CD4-positive, alpha-beta T cell treated with Interferon gamma for 1 hour (primary cell): Measurements from ENCODE around the gene PPP4R1.

ENCODE experiments used
- DNase-seq: peaks from one replicate; pipeline ENCODE4 v3.0.0-alpha.2; 2020

Gene PPP4R1

DNA sequence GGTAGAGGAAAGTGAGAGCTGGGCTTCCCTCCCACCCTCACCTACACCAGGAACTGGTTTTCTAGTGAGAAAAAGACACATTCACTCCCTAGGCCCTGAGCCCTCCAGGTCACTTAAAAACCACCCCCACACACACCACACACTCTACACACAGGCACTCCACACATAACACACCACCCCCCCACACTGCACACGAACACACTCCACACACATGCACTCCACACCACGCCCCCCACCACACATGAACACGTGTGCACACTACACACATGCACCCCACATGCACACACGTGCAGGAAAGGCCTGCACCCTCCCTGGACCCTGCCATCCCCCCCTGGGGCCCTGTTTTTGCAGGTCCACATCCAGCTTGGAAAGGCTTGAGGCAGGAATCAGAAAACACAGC lies 71.4 kb downstream of the PPP4R1 start:
- DNase-seq: no peak

GRCh38 chr18:9539938-9540337 lies 74.4 kb downstream of the PPP4R1 start:
- DNase-seq: no peak

GRCh38 chr18:9539283-9539682 lies 75.1 kb downstream of the PPP4R1 start:
- no peak for DNase-seq

GRCh38 chr18:9537677-9538076 lies 76.7 kb downstream of the PPP4R1 start:
- DNase-seq: no peak

DNA sequence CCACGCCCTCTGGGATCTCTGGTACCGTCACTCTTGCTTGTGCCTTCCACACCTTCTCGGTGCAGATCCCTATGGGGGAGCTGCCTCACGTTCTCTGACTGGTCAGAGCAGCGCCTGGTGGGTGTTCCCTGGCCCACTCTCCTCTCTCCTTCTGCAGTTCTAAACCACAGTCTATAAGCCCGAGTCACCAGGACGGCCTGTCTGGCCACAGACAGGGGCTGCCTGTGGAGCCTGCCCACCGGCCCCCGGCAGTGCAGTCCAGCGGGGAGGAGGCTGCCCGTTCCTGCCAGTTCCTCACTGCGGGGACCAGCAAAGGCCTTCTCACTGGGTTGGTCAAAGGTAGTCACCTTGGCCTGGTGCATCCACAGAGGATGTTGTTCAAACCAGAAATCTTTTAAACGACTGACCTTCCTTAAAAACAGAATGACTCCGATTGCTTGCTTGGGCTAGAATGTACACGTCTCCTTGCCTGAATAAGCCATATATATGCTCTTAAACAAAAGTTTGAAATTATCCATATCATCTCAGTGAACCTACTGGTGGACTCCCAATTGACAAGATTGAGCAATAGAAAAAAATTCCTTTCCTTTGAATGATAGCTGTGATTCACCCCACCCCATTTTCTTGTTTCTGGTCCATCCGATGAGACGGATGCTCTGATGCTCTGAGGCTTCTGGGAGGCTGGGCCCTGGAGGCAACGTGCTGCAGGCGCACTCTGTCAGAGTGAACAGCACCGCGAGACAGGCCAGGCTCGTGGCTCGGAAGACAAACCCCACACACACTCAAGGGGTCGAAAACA lies 77.8 kb downstream of the PPP4R1 start:
- DNase-seq: no peak

DNA sequence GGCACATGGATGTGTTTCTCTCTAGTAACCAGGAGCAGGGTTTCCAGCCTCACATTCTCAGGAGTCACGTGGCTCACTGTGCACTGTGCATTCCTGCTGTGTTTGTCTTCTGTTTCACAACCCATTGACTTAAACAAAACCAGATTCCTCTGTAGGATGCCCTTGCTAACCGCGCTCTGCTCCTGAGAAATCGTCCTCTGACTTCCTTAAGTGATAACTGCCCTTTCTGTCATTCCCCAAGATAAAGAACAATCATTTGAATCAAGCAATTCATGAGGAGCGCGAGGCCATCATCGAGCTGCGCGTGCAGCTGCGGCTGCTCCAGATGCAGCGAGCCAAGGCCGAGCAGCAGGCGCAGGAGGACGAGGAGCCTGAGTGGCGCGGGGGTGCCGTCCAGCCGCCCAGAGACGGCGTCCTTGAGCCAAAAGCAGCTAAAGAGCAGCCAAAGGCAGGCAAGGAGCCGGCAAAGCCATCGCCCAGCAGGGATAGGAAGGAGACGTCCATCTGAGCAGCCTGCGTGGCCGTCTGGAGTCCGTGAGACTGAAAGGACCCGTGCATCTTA lies 78.8 kb downstream of the PPP4R1 start:
- no peak for DNase-seq

DNA sequence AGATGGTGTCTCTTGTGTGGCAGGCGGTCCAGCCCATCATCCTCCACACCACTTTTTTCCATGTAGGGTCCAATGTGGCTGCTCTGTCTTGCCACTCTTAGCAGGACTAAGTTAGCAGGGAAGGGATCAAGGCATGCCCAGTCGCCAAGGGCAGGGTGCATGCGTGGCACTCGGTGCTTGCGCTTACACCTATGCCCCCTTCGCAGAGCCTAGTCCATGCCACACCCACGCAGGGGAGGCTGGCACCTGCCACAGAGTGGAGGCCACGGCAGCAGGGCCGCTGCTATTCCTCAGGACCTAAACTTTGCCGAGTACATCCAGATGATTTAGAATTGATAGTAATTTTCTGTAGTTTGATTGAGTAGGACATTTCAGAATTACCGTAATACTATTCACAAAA lies 79.5 kb downstream of the PPP4R1 start:
- DNase-seq: no peak

- no peak for DNase-seq
Observed at GRCh38 chr18:9531791-9532410, 82.5 kb downstream of the PPP4R1 start.

DNA sequence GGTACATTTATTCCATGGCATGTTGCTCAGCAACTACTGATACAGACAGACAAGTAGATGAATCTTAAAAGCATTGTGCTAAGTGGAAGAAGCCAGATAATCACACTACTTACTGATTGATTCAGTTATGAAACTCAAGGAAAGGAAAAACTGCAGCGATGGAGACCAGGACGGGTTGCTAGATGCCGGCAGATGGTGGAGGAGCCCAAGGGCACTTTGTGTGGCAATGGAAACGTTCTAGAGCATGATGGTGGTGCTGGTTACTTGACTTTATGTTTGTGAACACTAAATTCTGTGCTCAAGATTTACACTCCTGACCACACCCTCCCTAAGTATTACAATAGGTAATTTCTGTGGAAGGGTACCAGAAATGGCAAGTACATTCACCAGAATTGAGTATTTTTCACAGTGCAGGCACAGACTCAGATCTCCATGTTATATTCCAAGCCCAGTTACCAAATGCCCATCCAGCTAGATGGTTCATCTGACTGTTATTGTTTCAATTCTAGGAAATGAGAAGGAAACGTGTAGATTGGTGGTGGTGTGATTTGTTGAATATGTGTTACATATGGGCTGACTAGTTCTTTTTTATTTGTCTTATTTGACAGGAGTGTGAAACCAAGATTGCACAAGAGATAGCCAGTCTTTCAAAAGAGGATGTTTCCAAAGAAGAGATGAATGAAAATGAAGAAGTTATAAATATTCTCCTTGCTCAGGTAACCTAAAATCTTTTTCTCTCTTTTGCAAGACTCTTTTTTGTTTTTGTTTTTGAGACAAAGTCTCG lies 83.9 kb downstream of the PPP4R1 start:
- DNase-seq: no peak

DNA sequence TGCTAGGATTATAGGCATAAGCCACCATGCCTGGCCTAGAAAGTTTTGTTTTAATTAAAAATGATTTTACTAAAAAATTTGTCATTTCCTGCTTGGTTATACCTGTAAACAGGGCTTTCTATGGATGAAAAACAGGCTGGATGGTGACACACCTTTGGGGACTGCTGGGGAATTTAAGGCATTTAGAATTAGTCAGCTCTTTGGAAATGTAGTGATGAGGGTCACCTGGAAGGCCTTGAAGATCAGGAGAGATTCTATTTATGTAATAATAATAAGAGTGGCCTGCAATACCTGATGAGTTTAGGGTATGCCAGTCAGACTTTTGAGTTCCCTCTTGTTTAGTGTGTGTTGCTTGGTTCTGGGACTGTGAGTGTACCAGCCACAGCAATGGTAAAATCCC lies 87.9 kb downstream of the PPP4R1 start:
- no peak for DNase-seq

GRCh38 chr18:9522952-9523351 lies 91.4 kb downstream of the PPP4R1 start:
- DNase-seq: no peak

- DNase-seq: no peak
Observed at GRCh38 chr18:9521770-9522169, 92.6 kb downstream of the PPP4R1 start.

GRCh38 chr18:9520666-9521065 lies 93.7 kb downstream of the PPP4R1 start:
- DNase-seq: no peak

DNA sequence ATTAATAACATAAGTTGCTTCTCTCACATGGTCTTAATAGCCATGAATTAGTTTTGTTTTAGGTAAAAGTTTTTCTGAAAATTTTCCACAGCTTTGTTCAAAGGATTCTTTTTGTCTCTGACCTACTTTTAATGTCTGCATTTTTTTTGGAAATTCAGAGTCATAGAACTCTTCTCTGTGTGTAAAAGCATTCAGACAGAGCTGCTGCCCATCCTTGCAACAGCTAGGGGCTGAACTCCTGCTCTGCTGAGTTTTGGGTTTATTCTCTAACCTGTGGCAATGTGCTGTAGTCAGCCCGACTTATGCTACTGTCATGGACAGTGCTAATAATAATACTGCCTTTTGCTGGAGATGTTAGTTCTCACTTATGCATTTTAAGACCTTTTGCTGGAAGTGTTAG lies 95.0 kb downstream of the PPP4R1 start:
- DNase-seq: no peak

- no peak for DNase-seq
Observed at GRCh38 chr18:9517869-9518268, 96.5 kb downstream of the PPP4R1 start.

GRCh38 chr18:9516437-9517064 lies 97.8 kb downstream of the PPP4R1 start:
- no peak for DNase-seq

DNA sequence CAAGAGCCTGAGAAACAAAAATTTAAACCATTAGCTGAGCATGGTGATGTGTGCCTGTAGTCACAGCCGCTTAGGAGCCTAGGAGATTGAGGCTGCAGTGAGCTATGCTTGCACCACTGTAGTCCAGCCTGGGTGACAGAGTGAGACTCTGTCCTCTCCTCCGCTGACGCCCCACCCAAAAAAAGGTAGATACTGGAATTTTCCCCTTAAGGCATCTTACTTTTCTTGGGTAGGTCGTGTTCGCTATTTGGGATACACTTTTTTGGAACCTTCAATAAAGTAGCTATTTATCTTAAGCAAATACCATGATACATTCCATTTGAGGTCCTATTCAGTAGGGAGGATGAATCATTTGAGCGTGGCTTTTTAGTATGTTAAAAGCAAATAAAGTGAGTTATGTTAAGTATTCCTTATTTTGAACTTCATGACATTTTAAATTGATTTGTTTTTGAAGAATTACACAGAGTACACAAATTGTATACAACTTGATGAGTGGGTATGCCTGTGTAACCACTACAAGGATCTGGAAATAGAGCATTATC lies 100.3 kb downstream of the PPP4R1 start:
- DNase-seq: no peak

DNA sequence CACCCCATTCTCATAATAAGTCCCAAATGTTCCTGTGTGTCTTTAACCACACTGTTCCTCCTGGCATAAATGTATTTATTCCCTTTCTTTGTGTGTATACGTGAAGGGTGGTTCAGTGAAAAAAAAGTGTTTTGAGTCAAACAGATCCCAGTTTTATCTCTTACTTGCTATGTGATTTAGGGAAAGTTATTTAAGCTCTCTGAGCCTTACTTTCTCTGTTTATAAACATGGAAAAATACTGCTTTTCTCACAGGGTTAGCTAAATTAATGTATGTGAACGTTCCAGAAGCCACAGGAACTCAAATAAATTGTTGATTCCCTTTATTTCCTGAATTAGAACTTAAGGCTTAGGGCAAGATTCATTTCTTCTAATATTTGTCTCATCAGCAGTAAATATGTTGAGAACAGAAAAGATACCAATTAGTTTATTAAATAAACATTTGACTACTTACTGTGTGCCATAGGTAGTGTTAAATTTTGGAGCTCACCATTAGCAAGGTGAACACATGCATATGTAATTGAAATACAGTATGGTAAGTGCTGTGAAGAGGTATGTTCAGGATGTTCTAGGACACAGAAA lies 105.8 kb downstream of the PPP4R1 start:
- no peak for DNase-seq

DNA sequence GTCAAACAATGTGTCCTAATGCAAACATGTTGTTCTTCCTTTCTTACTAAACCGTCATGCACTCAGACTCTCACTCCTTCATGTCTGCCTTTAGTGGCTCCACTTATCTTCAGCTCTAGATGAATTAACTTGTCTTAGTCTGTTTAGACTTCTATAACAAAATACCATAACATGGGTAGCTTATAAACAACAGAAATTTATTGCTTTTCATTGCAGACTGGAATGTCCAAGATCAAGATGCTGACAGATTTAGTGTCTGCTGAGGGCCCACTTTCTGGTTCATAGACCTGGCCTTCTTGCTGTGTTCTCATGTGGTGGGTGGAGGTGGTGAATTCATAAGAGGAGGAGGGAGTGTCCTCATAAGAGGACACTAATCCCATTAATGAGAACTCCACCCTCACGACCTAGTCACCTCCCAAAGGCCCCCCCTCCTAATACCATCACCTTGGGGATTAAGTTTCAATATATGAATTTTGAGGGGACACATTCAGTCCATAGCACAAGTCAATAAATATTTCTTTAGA lies 106.7 kb downstream of the PPP4R1 start:
- DNase-seq: no peak

DNA sequence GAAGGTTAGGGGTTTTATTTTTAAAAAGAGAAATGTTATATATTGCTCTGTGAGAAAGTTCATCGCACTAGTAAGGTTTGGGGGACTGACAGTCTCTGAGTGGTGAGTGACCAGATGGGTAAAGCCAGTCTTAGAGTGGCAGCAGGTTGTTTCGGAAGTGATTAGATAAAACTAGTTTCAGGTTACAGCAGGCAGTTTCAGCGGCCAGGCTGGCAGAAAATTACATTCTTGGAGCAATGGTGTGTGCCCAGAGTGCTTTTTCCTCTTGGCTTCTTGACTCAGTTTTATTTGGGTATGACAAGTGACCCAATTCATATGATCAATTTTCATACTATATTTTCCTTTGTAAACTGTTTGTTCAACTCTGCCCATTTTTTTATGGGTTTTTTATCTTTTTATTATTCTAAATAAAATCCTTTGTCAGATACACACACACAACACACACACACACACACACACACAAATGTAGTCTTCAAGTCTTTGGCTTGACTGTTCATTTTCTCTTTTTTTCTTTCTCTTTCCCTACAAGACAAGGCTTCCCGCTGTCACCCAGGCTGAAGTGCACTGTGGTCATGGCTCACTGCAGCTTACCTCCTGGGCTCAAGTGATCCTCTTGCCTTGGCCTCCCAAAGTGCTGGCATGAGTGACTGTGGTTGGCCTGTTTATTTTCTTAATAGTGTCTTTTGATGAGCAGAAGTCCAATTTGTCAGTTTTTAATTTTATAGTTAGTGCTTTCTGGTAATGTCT lies 108.1 kb downstream of the PPP4R1 start:
- no peak for DNase-seq
